Activated naive CD8-positive, alpha-beta T cell treated with anti-CD3 and anti-CD28 coated beads, Interleukin-2, amount 50 U/mL, for 24 hours (primary cell): ENCODE results near the gene ADIRF.

Experiments used
- ATAC-seq: fragments of 150-1000 bp; cut with Tn5 transposase; one replicate; pipeline ENCODE4 v1.10.0; 2021
- DNase-seq: peaks from one replicate; pipeline ENCODE4 v3.0.0; 2021
- H3K27ac Mint-ChIP-seq: one replicate; pipeline ENCODE4 v1.8.0; 2021; ENCODE audit warnings: mild to moderate bottlenecking, mixed read lengths
- H3K27me3 Mint-ChIP-seq: one replicate; pipeline ENCODE4 v1.8.0; 2021; ENCODE audit warnings: mixed read lengths
- H3K36me3 Mint-ChIP-seq: one replicate; pipeline ENCODE4 v1.8.0; 2021; ENCODE audit warnings: low read depth, mixed read lengths
- H3K4me1 Mint-ChIP-seq: one replicate; pipeline ENCODE4 v1.8.0; 2021; ENCODE audit warnings: mixed read lengths
- H3K4me3 Mint-ChIP-seq: one replicate; pipeline ENCODE4 v1.8.0; 2021; ENCODE audit warnings: mild to moderate bottlenecking, moderate library complexity, mixed read lengths
- H3K9me3 Mint-ChIP-seq: one replicate; pipeline ENCODE4 v1.8.0; 2021; ENCODE audit warnings: mixed read lengths

The ADIRF gene

DNA sequence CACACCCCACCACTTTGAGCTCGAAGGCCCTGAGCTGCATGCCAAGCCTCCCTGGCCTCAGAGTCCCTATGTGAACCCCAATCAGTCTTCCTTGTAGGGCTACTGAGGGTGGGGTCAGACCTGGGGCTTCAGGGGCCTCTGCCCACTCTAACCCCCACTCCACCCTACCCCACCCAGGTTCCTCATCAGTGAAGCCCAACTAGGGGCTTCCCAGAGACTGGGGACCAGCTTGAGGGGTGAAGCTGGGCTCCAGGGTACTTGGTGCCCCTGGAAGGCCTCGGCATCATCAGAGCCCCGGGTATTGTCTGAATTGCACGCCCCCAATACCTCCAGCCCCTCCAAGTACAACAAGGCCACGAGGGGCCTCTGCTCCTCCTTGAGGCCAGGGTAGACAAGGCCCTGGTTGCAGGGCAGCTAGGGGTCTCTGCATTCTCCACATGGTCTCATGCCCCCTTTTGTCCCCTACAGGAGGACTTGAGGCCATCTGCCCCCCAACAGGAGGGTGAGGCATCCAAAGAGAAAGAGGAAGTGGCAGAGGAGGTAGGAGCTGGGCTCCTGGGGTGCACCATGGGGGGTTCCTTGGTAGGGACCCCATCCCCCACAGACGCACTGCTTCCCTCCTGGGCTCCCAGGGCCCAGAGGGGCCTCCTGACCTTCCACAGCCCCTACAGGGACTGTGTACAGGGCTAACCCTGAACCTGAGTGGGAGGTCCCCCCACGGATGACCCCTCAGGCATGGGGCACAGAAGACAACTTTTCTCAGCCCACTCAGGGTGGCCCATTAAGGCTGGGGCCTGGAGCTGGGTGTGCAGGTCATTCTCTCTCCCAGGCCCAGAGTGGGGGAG is 5.9 kb upstream of the ADIRF start:
- peaks cover 21% of the 10 kb centered on the region for H3K4me1 Mint-ChIP-seq
- no peak overlapping the region for H3K27ac Mint-ChIP-seq
- DNase-seq: no peak
- no peaks in the 10 kb centered on the region for H3K9me3 Mint-ChIP-seq
- ATAC-seq: no peak
- H3K36me3 Mint-ChIP-seq: no peaks in the 10 kb centered on the region
- no peaks in the 10 kb centered on the region for H3K27me3 Mint-ChIP-seq
- H3K4me3 Mint-ChIP-seq: no peak overlapping the region

DNA sequence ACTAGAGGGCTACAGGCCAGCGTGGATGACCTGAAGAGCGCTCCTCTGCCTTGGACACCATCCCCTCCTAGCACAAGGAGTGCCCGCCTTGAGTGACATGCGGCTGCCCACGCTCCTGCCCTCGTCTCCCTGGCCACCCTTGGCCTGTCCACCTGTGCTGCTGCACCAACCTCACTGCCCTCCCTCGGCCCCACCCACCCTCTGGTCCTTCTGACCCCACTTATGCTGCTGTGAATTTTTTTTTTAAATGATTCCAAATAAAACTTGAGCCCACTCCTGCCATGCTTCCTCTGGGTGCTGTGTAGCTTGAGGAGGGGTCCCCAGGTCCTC is 5.3 kb upstream of the ADIRF start:
- DNase-seq (no peak), ATAC-seq (no peak)
- H3K9me3 Mint-ChIP-seq: no peaks in the 10 kb centered on the region
- no peak overlapping the region for H3K4me3 Mint-ChIP-seq
- no peak overlapping the region for H3K27ac Mint-ChIP-seq
- H3K4me1 Mint-ChIP-seq: peaks cover 21% of the 10 kb centered on the region
- H3K36me3 Mint-ChIP-seq: no peaks in the 10 kb centered on the region
- H3K27me3 Mint-ChIP-seq: peaks cover 3% of the 10 kb centered on the region

DNA sequence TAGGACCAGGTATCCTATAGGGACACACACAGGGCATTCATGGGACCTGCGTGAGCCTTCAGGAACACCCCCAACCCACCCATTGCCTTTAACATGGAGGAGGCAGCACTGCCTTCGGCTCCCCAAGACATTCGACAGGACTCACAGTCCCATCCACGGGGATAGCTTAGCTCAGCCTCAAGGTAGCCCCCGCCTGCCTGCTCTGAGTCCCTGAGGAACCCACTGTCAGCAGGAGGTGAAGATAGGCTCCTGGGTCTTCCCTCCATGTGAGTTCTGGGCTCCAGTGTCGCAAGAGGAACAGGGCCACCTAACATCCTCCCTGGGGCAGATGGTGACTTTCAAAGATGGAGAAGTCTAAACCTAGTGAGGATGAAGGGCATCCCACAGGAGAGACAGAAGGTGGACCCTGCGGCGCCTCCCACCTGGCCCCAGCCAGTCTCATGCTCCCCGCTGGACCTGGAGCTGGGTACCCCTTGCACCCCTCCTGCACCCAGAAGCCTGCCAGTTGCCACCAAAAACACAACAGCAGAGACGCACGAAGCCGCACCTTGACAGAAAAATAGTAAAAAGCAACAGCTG is 4.9 kb upstream of the ADIRF start:
- no peak for ATAC-seq
- Mint-ChIP-seq H3K4me3 (no peak overlapping the region), H3K9me3 (no peaks in the 10 kb centered on the region), H3K4me1 (peaks cover 21% of the 10 kb centered on the region), H3K27me3 (peaks cover 4% of the 10 kb centered on the region), H3K27ac (no peak overlapping the region), H3K36me3 (no peaks in the 10 kb centered on the region)
- DNase-seq: peak; percentile 1

DNA sequence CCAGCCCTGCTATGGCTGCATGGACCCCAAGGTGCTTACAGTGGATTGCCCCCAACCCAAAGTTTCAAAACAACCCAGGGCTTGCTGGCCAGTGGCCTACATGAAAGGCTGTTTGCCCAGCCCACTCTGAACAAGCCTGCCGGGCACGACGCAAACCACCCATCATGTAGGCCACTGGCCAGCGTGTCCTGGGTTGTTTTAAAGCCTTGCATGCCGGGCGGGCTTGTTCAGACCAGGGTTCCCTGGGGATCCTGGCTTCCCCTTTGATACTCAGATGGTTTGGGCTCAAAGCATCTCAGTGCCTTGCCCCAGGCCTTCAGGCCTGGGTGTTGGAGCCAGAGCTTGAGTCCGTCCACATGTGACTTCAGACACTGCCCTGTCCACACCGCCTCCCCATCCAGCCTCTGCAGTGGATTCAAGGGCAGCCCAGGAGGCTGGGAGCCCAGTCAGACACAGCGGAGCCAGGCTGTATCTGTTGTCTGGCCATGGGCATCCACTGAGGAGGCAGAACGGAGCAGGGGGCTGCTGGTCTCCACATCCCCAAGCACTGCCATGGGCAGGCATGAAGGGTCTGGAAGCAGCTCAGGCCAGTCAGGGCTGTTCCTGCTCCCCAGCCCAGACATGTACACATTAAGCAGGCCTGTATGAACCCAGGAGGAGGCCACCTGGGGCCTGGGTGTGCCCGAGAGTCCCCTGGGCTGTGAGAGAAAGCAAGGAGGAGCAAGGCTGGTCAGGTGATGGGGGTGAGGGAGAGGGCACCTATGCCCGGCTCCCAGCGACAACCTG is 4.0 kb upstream of the ADIRF start:
- H3K4me1 Mint-ChIP-seq: peaks cover 26% of the 10 kb centered on the region
- H3K27ac Mint-ChIP-seq: no peak overlapping the region
- no peak for ATAC-seq
- no peaks in the 10 kb centered on the region for H3K9me3 Mint-ChIP-seq
- DNase-seq: peak; percentile 1
- peaks cover 8% of the 10 kb centered on the region for H3K27me3 Mint-ChIP-seq
- no peak overlapping the region for H3K4me3 Mint-ChIP-seq
- no peaks in the 10 kb centered on the region for H3K36me3 Mint-ChIP-seq

DNA sequence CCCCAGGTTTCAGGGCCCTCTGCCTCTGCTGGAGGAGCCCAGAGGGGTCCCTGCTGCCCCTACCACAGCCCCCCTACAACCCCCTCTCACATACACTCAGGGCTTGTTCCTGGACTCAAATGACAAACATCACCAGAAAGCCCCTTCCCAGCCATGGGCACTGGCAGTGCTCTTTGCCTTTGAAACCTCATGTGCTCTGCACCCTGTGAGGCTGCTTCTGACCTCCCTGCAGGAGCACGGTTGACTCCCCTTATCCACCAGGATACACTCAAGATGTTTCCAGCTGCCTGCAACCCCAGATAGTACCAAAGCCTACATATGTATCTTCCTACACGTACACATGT is 3.5 kb upstream of the ADIRF start:
- Mint-ChIP-seq H3K9me3 (no peaks in the 10 kb centered on the region), H3K4me1 (peaks cover 27% of the 10 kb centered on the region), H3K27me3 (peaks cover 8% of the 10 kb centered on the region), H3K4me3 (no peak overlapping the region), H3K36me3 (no peaks in the 10 kb centered on the region), H3K27ac (no peak overlapping the region)
- no peak for ATAC-seq
- DNase-seq: peak; percentile 1

DNA sequence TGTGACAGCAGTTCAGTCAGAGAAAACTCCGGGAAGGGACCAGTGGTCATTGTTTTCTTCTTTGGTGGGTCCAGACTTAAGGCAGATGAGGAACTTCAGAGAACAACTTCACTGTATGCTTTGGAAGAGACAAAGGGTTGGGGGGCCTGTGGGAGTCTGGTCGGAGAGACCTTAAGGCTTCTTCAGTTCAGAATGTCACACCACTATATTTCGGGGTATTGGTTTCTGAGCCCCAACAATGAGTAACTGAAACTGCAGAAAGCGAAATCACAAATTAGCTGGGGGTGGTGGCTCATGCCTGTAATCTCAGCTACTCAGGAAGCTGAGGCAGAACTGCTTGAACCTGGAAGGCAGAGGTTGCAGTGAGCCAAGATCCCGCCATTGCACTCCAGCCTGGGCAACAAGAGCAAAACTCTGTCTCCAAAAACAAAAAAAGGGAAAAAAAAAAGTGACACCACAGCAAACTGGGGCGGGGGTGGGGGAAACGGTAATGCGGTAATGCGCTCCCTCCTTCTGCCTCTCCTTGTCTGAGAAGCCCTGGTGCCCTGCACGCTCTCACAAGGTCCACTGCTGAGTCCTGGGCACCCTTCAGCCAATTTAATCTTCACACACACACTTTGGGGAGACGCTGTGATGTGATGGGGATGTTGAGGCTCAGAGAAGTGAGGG is 2.2 kb upstream of the ADIRF start:
- Mint-ChIP-seq H3K36me3 (no peaks in the 10 kb centered on the region), H3K9me3 (no peaks in the 10 kb centered on the region), H3K4me3 (peak overlapping the region; percentile 61), H3K27me3 (peaks cover 8% of the 10 kb centered on the region), H3K4me1 (peaks cover 33% of the 10 kb centered on the region), H3K27ac (peak overlapping the region; percentile 93)
- DNase-seq (peak; percentile 22), ATAC-seq (peak; percentile 38)

DNA sequence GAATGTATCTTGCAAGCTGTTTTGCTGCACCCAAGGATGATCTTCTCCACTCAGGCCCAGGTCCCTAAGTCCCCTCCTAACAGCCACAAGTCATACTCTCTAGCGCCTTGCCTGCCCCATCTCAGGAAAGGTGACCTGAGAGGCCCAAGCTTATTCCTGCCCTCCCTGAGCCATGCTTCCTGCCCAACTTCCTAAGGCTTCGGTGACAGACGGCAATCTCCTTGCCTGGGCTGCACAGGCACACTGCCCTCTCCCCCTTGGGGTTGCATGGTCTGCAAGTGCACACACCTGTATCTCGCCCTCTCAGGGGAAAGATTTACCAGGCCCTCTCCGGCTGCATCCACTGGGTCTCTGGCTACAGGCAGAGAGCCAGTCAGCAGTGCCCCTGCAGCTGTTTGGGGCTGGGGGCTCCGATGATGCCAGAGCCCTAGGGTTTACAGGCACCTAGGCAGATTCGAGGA is 771 bp upstream of the ADIRF start:
- H3K4me1 Mint-ChIP-seq: peaks cover 38% of the 10 kb centered on the region
- no peak for ATAC-seq
- H3K9me3 Mint-ChIP-seq: no peaks in the 10 kb centered on the region
- peaks cover 8% of the 10 kb centered on the region for H3K27me3 Mint-ChIP-seq
- H3K27ac Mint-ChIP-seq: no peak overlapping the region
- DNase-seq: no peak
- no peak overlapping the region for H3K4me3 Mint-ChIP-seq
- no peaks in the 10 kb centered on the region for H3K36me3 Mint-ChIP-seq

DNA sequence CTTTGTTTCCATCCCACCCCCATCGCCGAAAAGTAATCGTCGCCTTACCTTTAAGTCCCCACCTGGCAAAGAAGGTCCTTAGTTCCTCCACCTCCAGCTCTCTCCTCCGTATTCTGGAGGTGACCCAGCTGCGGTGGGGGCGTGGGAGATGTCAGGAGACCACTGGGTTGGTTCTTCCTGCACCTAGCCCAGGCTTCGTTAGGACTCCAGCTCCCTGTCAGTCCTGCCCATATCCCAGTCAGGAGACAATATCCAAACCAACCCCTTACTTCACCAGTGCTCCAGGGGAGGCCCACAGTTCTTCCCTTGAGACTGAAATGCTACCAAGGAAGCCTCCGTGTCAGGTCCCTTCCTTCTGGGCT is 693 bp downstream of the ADIRF start:
- Mint-ChIP-seq H3K27ac (no peak overlapping the region), H3K36me3 (no peaks in the 10 kb centered on the region), H3K4me1 (peaks cover 38% of the 10 kb centered on the region), H3K9me3 (no peaks in the 10 kb centered on the region), H3K27me3 (peaks cover 11% of the 10 kb centered on the region), H3K4me3 (no peak overlapping the region)
- DNase-seq: no peak
- ATAC-seq: no peak

DNA sequence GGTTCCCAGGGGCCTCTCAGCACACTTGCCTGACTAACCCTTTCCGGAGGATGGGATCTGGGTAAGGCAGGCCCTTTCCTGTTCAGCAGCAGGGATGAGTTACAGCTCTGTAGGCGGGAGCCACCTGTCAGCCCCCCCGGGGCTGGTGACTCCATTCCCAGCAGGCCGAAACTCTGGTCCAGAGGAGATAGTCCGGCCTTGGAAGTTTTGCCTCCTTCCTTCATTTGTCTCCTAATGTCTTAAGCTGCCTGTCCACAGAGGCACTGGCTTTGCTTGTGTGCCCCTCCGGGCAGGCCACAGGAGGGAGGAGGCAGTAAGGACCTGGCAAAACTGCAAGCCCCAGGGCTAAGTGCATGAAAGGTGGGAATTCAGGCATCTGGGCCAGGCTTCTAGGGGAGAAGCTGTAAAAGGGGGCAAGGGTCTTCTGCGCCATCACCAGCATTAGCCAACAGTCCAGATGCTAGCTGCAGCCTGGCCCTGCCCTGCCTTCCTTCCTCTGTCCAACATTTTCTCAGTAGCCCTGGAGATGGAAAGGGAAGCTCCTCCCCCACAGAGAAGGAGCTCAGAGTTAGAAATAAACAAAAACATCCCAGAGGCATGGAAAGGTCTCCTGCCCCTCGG is 1.2 kb downstream of the ADIRF start:
- no peak overlapping the region for H3K27ac Mint-ChIP-seq
- DNase-seq (no peak), ATAC-seq (no peak)
- no peaks in the 10 kb centered on the region for H3K9me3 Mint-ChIP-seq
- H3K4me3 Mint-ChIP-seq: no peak overlapping the region
- H3K4me1 Mint-ChIP-seq: peaks cover 38% of the 10 kb centered on the region
- peaks cover 11% of the 10 kb centered on the region for H3K27me3 Mint-ChIP-seq
- no peaks in the 10 kb centered on the region for H3K36me3 Mint-ChIP-seq

DNA sequence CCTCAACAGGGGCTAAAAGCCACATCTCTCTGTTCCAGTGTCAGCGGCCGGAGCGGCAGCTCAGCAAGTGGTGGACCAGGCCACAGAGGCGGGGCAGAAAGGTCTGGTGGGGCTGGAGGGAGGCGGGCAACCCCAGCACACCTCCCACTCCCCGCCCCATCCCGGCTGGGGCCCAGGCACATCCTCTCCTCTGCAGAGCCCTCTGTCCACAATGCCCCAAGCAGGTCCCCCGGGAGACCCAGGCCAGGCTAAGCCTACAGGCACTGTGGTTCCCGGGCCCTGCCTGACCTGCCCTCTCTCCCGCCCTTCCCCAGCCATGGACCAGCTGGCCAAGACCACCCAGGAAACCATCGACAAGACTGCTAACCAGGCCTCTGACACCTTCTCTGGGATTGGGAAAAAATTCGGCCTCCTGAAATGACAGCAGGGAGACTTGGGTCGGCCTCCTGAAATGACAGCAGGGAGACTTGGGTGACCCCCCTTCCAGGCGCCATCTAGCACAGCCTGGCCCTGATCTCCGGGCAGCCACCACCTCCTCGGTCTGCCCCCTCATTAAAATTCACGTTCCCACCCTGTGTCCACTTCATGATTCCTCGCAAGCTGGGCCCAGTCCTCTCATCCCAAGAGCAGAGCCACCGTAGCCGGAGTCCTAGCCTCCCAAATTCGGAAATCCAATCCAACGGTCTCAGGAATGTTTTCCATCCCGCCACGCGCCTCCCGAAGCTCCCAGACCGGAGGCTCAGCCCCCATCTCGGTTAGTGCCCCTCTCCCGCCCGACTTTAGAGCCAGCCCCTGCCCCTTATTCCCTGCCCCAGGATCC is 2.1 kb downstream of the ADIRF start:
- Mint-ChIP-seq H3K27me3 (peaks cover 11% of the 10 kb centered on the region), H3K9me3 (no peaks in the 10 kb centered on the region), H3K4me3 (peak overlapping the region; percentile 73), H3K27ac (peak overlapping the region; percentile 54), H3K36me3 (no peaks in the 10 kb centered on the region), H3K4me1 (peaks cover 33% of the 10 kb centered on the region)
- DNase-seq: no peak
- ATAC-seq: no peak

DNA sequence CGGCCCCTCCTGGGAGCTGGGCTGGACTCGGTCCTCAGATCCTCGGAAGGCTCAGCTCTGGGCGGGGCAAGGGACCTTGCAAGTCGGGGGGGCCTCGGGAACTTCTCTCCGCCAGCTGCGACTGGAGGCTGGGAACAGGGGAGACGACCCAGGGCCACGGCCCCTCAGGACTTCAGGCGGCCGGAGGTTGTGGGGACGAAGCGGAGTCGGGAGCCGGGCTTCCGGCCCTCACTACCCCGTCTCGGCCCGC is 2.6 kb downstream of the ADIRF start:
- H3K27me3 Mint-ChIP-seq: peaks cover 11% of the 10 kb centered on the region
- H3K4me3 Mint-ChIP-seq: peak overlapping the region; percentile 73
- no peak for DNase-seq
- no peaks in the 10 kb centered on the region for H3K9me3 Mint-ChIP-seq
- no peak for ATAC-seq
- no peaks in the 10 kb centered on the region for H3K36me3 Mint-ChIP-seq
- H3K27ac Mint-ChIP-seq: peak overlapping the region; percentile 54
- H3K4me1 Mint-ChIP-seq: peaks cover 28% of the 10 kb centered on the region

DNA sequence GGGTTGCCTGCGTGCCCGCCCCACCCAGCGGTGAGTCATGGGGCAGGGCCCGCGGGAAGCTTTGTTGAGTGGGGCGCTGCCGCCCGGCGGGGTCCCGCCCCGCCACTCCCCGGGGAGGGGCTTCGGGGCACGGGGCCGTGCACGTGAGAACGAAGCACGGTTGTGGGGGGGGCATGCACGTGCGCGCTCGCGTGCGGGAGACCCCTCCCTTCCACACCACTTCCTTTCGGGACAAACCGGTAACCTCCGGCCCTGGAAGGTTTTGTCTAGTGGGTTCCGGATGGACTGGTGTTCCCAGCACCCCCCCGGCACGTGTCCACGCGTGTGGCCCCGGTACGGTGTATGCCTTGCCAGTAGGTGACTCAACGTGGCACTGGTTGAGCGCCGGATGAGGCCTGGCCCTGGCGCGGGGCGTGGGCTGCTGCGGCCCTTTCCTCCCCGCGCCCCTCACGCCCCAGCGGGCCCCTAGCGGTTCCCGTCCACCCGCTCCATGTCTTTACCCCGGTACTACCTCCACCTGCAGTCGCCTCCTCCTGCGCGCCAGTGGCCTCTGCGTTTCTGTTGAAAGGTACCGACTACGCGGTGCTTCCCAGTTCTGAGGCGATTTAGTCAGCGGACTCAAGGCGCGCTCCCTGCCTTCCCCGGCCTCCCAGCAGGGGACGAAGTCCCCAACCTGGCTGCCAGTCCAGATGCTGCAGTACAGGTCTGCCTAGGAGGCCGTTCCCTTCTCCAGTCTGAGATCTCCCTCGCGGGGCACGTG is 3.1 kb downstream of the ADIRF start:
- H3K9me3 Mint-ChIP-seq: no peaks in the 10 kb centered on the region
- DNase-seq (peak; percentile 83), ATAC-seq (peak; percentile 75)
- H3K36me3 Mint-ChIP-seq: no peaks in the 10 kb centered on the region
- peaks cover 23% of the 10 kb centered on the region for H3K4me1 Mint-ChIP-seq
- peak overlapping the region; percentile 77 for H3K27ac Mint-ChIP-seq
- H3K4me3 Mint-ChIP-seq: peak overlapping the region; percentile 69
- peaks cover 11% of the 10 kb centered on the region for H3K27me3 Mint-ChIP-seq

DNA sequence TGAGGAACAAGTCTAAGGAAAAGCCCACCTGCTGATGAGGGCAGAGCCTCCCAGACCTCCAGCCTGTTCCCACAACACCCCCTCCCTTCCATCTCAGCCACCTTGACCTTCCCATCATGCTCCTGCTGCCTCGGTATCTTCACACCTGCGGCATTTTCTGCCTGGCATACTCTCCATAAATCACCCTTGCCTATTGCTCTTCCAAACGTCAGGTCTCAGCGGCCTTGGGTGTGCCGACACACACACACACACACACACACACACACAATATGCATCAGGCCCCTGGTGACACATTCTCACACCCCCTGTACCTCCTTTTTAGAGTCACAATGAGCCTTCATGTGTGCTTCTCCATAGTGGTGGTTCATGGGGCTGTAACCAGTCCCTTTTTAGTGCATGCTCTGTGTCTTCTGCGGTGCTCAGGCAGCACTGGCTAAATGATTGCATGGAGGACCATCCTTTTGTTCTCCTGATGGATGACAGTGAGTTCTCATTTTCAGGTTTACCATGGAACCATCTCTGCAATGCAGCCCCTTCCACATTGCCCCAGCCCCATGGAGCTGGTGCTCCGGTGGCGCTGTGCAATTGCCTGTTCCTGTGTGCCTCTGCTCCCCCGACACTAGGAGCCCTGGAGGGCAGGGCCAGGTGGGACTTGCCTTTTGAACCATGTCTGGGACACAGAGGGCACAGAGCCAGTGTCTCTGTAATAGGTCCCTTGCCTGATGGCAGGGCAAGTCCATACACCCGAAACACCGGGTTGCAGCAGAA is 4.5 kb downstream of the ADIRF start:
- no peak for DNase-seq
- Mint-ChIP-seq H3K36me3 (no peaks in the 10 kb centered on the region), H3K4me1 (peaks cover 17% of the 10 kb centered on the region), H3K27ac (no peak overlapping the region), H3K27me3 (peaks cover 12% of the 10 kb centered on the region), H3K4me3 (peak overlapping the region; percentile 24), H3K9me3 (no peaks in the 10 kb centered on the region)
- ATAC-seq: no peak
